NCI-H526 treated with DMSO at 0.1 percent for 48 hours (cell line): ENCODE data around the gene TMCC3.
A peak's percentile ranks its signal among the peaks of the same experiment; 100 is the strongest.

Source experiments
- DNase-seq: peaks from one replicate; lab custom pipeline; 2025; lab: John Stamatoyannopoulos, UW

Gene TMCC3

GRCh38 chr12:94532490-94533422 lies 117.6 kb downstream of the TMCC3 start:
- DNase-seq: peak; percentile 71

GRCh38 chr12:94531196-94531720 lies 119.1 kb downstream of the TMCC3 start:
- DNase-seq: no peak

- no peak for DNase-seq
Observed at GRCh38 chr12:94525951-94526350, 124.4 kb downstream of the TMCC3 start.
